Heart left ventricle (tissue), 13 donors: ENCODE results near the gene KIF2A.

ENCODE experiments used
- POLR2A ChIP-seq, 2 donors: fragments of 450-650 bp; IDR thresholded peaks; one replicate each; pipeline ENCODE4 v1.6.1; 2017; ENCODE audit warnings: antibody characterized with exemption in 2 of 2, mild to moderate bottlenecking in 2 of 2, moderate library complexity in 2 of 2
- TF ChIP-seq, protein P1 (sequence below), 12 donors: fragments of 200-600 bp; sonication (generic) in 4 of 12; IDR thresholded peaks; one replicate each; pipeline versions ENCODE4 v1.5.0 to v1.8.0; 2018 to 2022; ENCODE audit warnings: antibody characterized with exemption in 12 of 12, mild to moderate bottlenecking in 5 of 12
- donor health status: ischemic (EF 13 %, LVEDD 7.1; RV severe dilation, severe dysfunction).
- donor health status: DM: no; HTN: yes; CAD: no.
- donor health status: DM: no; HTN: no; CAD: no.
- donor health status: ischemic (EF 25% LVEDD 6.9; RV normal size, moderate dysfunction).
- donor health status: ischemic (EF 25% LVEDD 5.7; RV mildly dilated, moderate dysfunction).
- donor health status: ischemic (EF 35%, LVEDD 5.7; RV mildly dilated, moderate dysfunction).
- donor health status: nonischemic (EF 11% LVEDD 7.7; RV severe dilation, severe dysfunction).
- donor health status: DM: yes; HTN: yes; CAD: no.
- donor health status: PGD.
- donor health status: ischemic (EF 29% LVEDD 5.4; RV normal size, mild dysfunction).
- donor health status: nonischemic (EF 23%, LVEDD 6.1; RV moderate dilation, normal function).

GRCh38 chr5:62421414-62421813, 115.4 kb downstream of the KIF2A start:
- TF ChIP-seq, protein P1, sequence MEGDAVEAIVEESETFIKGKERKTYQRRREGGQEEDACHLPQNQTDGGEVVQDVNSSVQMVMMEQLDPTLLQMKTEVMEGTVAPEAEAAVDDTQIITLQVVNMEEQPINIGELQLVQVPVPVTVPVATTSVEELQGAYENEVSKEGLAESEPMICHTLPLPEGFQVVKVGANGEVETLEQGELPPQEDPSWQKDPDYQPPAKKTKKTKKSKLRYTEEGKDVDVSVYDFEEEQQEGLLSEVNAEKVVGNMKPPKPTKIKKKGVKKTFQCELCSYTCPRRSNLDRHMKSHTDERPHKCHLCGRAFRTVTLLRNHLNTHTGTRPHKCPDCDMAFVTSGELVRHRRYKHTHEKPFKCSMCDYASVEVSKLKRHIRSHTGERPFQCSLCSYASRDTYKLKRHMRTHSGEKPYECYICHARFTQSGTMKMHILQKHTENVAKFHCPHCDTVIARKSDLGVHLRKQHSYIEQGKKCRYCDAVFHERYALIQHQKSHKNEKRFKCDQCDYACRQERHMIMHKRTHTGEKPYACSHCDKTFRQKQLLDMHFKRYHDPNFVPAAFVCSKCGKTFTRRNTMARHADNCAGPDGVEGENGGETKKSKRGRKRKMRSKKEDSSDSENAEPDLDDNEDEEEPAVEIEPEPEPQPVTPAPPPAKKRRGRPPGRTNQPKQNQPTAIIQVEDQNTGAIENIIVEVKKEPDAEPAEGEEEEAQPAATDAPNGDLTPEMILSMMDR (IDR thresholded peaks at IDR 0.05) = no peak
- no peak for TF ChIP-seq POLR2A (IDR thresholded peaks at IDR 0.05)
